H9 (cell line): Measurements from ENCODE around the gene SMIM14. TPM values are rescaled to one million over a fixed set of nuclear protein-coding genes. Genes with fewer than 3 reads are reported as not detected.

Experiments
- DNase-seq: peaks from one replicate; pipeline ENCODE4 v3.0.0-alpha.2; 2017
- H2AFZ ChIP-seq: one replicate; pipeline ENCODE4 v1.6.1; 2013; ENCODE audit warnings: mild to moderate bottlenecking, low read length, control low read depth, moderate library complexity
- H2AK5ac ChIP-seq: 2 replicates; pipeline ENCODE4 v1.6.1; 2013; ENCODE audit warnings: low read length, control low read depth, mixed read lengths; ENCODE audit not compliant: insufficient read length
- H2BK120ac ChIP-seq: one replicate; pipeline ENCODE4 v1.6.1; 2013; ENCODE audit warnings: low read depth, mild to moderate bottlenecking, low read length, control low read depth, inconsistent platforms; ENCODE audit not compliant: poor library complexity, severe bottlenecking
- H2BK12ac ChIP-seq: 2 replicates; pipeline ENCODE4 v1.6.1; 2013; ENCODE audit warnings: low read length, control low read depth, mixed read lengths, low read depth; ENCODE audit not compliant: insufficient read length
- H2BK15ac ChIP-seq: 2 replicates; pipeline ENCODE4 v1.6.1; 2013; ENCODE audit warnings: low read depth, low read length, control low read depth
- H2BK20ac ChIP-seq: one replicate; pipeline ENCODE4 v1.6.1; 2013; ENCODE audit warnings: low read depth, mild to moderate bottlenecking, low read length, control low read depth, inconsistent platforms; ENCODE audit not compliant: poor library complexity, severe bottlenecking
- H2BK5ac ChIP-seq: 2 replicates; pipeline ENCODE4 v1.6.1; 2013; ENCODE audit warnings: low read length, control low read depth, mixed read lengths; ENCODE audit not compliant: insufficient read length
- H3K14ac ChIP-seq: 2 replicates; pipeline ENCODE4 v1.6.1; 2013; ENCODE audit warnings: low read length, control low read depth; ENCODE audit not compliant: insufficient read depth
- H3K18ac ChIP-seq: 2 replicates; pipeline ENCODE4 v1.6.1; 2013; ENCODE audit warnings: low read depth, mild to moderate bottlenecking, mixed read lengths, low read length, control low read depth; ENCODE audit not compliant: insufficient read length
- H3K23ac ChIP-seq: 2 replicates; pipeline ENCODE4 v1.6.1; 2013; ENCODE audit warnings: low read length, control low read depth, mixed read lengths, low read depth; ENCODE audit not compliant: insufficient read length
- H3K23me2 ChIP-seq: 2 replicates; pipeline ENCODE4 v1.6.1; 2013; ENCODE audit warnings: low read depth, mild to moderate bottlenecking, mixed read lengths, low read length, control low read depth; ENCODE audit not compliant: insufficient read length, poor library complexity, severe bottlenecking
- H3K27ac ChIP-seq: 2 replicates; pipeline ENCODE4 v1.5.1; 2013; ENCODE audit warnings: low read length, control low read depth, mixed read lengths, low read depth; ENCODE audit not compliant: insufficient read length
- H3K27me3 ChIP-seq: 2 replicates; pipeline ENCODE4 v1.6.1; 2013; ENCODE audit warnings: low read length, control low read depth, inconsistent platforms; ENCODE audit not compliant: insufficient read depth
- H3K4ac ChIP-seq: 2 replicates; pipeline ENCODE4 v1.6.1; 2013; ENCODE audit warnings: low read depth, mild to moderate bottlenecking, control low read depth, inconsistent platforms, low read length, moderate library complexity
- H3K4me1 ChIP-seq: 2 replicates; pipeline ENCODE4 v1.6.1; 2013; ENCODE audit warnings: low read length, control low read depth, inconsistent platforms; ENCODE audit not compliant: insufficient read depth
- H3K4me2 ChIP-seq: 2 replicates; pipeline ENCODE4 v1.6.1; 2013; ENCODE audit warnings: low read length, control low read depth, mixed read lengths; ENCODE audit not compliant: insufficient read length, insufficient read depth
- H3K56ac ChIP-seq: 2 replicates; pipeline ENCODE4 v1.6.1; 2013; ENCODE audit warnings: low read depth, mild to moderate bottlenecking, mixed read lengths, low read length, control low read depth; ENCODE audit not compliant: insufficient read length
- H3K79me1 ChIP-seq: 2 replicates; pipeline ENCODE4 v1.6.1; 2013; ENCODE audit warnings: low read depth, mild to moderate bottlenecking, moderate library complexity, low read length, control low read depth, inconsistent platforms; ENCODE audit not compliant: insufficient read depth, poor library complexity, severe bottlenecking
- H3K79me2 ChIP-seq: 2 replicates; pipeline ENCODE4 v1.6.1; 2013; ENCODE audit warnings: low read length, control low read depth, inconsistent platforms; ENCODE audit not compliant: insufficient read depth
- H3K9ac ChIP-seq: 2 replicates; pipeline ENCODE4 v1.6.1; 2013; ENCODE audit warnings: low read length, control low read depth, mixed read lengths; ENCODE audit not compliant: insufficient read length; ENCODE audit errors: extremely low read depth
- H3K9me3 ChIP-seq: one replicate; pipeline ENCODE4 v1.6.1; 2013; ENCODE audit warnings: low read depth, low read length, inconsistent platforms; ENCODE audit not compliant: control insufficient read depth
- H3T11ph ChIP-seq: one replicate; pipeline ENCODE4 v1.6.1; 2013; ENCODE audit warnings: mild to moderate bottlenecking, low read length, control low read depth, inconsistent platforms
- H4K20me1 ChIP-seq: one replicate; pipeline ENCODE4 v1.6.1; 2013; ENCODE audit not compliant: control insufficient read depth, insufficient read length, insufficient read depth
- H4K5ac ChIP-seq: 2 replicates; pipeline ENCODE4 v1.6.1; 2013; ENCODE audit warnings: low read depth, mild to moderate bottlenecking, mixed read lengths, low read length, control low read depth; ENCODE audit not compliant: insufficient read length
- H4K8ac ChIP-seq: replicated peaks from 2 replicates; pipeline ENCODE4 v1.6.1; 2013; ENCODE audit warnings: low read length, control low read depth, mixed read lengths, low read depth; ENCODE audit not compliant: insufficient read length
- H4K91ac ChIP-seq: 2 replicates; pipeline ENCODE4 v1.6.1; 2013; ENCODE audit warnings: low read depth, mild to moderate bottlenecking, moderate library complexity, mixed read lengths, low read length, control low read depth; ENCODE audit not compliant: insufficient read length
- H3K27ac Mint-ChIP-seq, 3 experiments: 2 replicates in 2 of 3; 3 replicates in 1 of 3; pipeline ENCODE4 v1.8.0; 2020 to 2021; ENCODE audit warnings: mixed read lengths in 3 of 3, mild to moderate bottlenecking in 1 of 3, moderate library complexity in 1 of 3
- H3K27me3 Mint-ChIP-seq: 2 replicates; pipeline ENCODE4 v1.8.0; 2021; ENCODE audit warnings: low read depth, mild to moderate bottlenecking, moderate library complexity, mixed read lengths
- H3K36me3 Mint-ChIP-seq, 3 experiments: 2 replicates in 2 of 3; 3 replicates in 1 of 3; pipeline ENCODE4 v1.8.0; 2020 to 2021; ENCODE audit warnings: low read depth in 3 of 3, mixed read lengths in 3 of 3; ENCODE audit not compliant: insufficient read depth in 1 of 3
- H3K4me1 Mint-ChIP-seq, 2 experiments: 2 replicates each; pipeline ENCODE4 v1.8.0; 2020; ENCODE audit warnings: mixed read lengths in 2 of 2
- H3K4me3 Mint-ChIP-seq, 2 experiments: 2 replicates in 1 of 2; 3 replicates in 1 of 2; pipeline ENCODE4 v1.8.0; 2020 to 2021; ENCODE audit warnings: mild to moderate bottlenecking in 2 of 2, mixed read lengths in 2 of 2, moderate library complexity in 1 of 2
- H3K9me3 Mint-ChIP-seq, 2 experiments: 2 replicates in 1 of 2; 3 replicates in 1 of 2; pipeline ENCODE4 v1.8.0; 2020; ENCODE audit warnings: mild to moderate bottlenecking in 2 of 2, mixed read lengths in 2 of 2, moderate library complexity in 1 of 2
- CTCF ChIP-seq: fragments of 200-600 bp; sonication (generic); conservative IDR thresholded peaks from 3 replicates; pipeline ENCODE4 v1.8.0; 2021; ENCODE audit warnings: antibody characterized with exemption, mild to moderate bottlenecking
- WGBS: extraction: QIAGEN DNeasy Blood & Tissue Kit; methylation state at CpG from one replicate; pipeline ENCODE4 v1.1.7; 2013; ENCODE audit warnings: missing lambda C conversion rate, low lambda C conversion rate, mixed read lengths; ENCODE audit not compliant: insufficient read length; ENCODE audit errors: extremely low coverage; 5-methylcytosine and 5-hydroxymethylcytosine counted together
- total RNA-seq: library from RNA; stranded (reverse); gene quantifications from 2 replicates; pipeline ENCODE4 v1.2.1, GENCODE V29; 2021

Gene SMIM14
- total RNA-seq, 1 experiment from 2014 or later: 19.4 TPM

GRCh38 chr4:39620551-39621313, 17.9 kb downstream of the SMIM14 start:
- no CpG with 5 or more reads among the region's 4 CpGs for WGBS

More at GRCh38 chr4:39620551-39621313, 17.9 kb downstream of the SMIM14 start:
- Histone ChIP-seq H2AFZ (no peak overlapping the region), H3K79me2 (no peaks in the 10 kb centered on the region), H3K79me1 (no peaks in the 10 kb centered on the region), H2BK12ac (no peak overlapping the region), H2BK15ac (no peak overlapping the region), H3K27me3 (no peaks in the 10 kb centered on the region), H3K9me3 (no peaks in the 10 kb centered on the region), H2BK5ac (no peak overlapping the region), H3K4me2 (no peak overlapping the region), H3K27ac (no peak overlapping the region), H3K23ac (no peak overlapping the region), H4K8ac (no peak overlapping the region), H4K20me1 (no peaks in the 10 kb centered on the region), H3K4ac (no peak overlapping the region), H3K56ac (no peak overlapping the region), H3K23me2 (no peaks in the 10 kb centered on the region), H2AK5ac (no peak overlapping the region), H2BK120ac (no peak overlapping the region), H4K5ac (no peak overlapping the region), H3K4me1 (no peaks in the 10 kb centered on the region), H2BK20ac (no peak overlapping the region), H3K18ac (no peak overlapping the region), H3K9ac (no peak overlapping the region), H3T11ph (no peak overlapping the region), H4K91ac (no peak overlapping the region), H3K14ac (no peak overlapping the region)
- Mint-ChIP-seq H3K4me3 (no peak overlapping the region), H3K36me3 (peaks cover 2 to 12% (median 7%) of the 10 kb centered on the region in 3 experiments; a peak in 3 of 7 replicates), H3K27ac (peak overlapping the region in 1 of 3 experiments; percentile 60; a peak in 1 of 7 replicates), H3K9me3 (no peaks in the 10 kb centered on the region), H3K4me1 (peaks cover 8 to 14% of the 10 kb centered on the region in 2 experiments), H3K27me3 (no peaks in the 10 kb centered on the region)
- no peak for TF ChIP-seq CTCF
- no peak for DNase-seq
